HG03571 (cell line): ENCODE results near the gene TMPRSS13.

Source experiments
- ATAC-seq: cut with Tn5 transposase; IDR thresholded peaks from one replicate; pipeline ENCODE4 v1.9.1; 2021; ENCODE audit not compliant: unreplicated experiment

Gene TMPRSS13

DNA sequence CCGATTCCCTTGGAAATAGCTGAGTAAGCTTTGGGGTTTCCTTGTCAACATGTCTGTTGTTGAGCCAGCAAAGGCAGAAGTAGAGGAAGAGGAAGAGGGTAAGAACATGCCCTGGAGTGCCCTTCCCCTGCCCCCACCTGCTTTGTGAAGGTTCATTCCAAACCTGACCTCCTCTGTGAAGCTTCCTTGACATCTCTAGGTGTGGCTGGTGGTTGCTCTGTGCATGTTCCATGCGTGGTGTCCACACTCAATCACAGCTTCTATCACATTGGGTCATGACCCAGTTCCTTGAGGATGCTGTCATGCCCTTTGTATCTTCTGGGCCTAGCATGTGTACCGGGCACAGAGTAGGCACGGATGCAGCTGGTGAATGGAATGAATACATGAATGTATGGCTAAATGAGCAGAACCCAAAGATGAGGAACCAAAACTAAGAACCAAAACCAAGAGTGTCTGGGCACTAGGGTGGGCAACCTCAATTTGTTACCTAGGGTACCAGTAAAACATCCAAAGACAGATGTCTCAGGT, 29.0 kb downstream of the TMPRSS13 start:
- no peak for ATAC-seq

DNA sequence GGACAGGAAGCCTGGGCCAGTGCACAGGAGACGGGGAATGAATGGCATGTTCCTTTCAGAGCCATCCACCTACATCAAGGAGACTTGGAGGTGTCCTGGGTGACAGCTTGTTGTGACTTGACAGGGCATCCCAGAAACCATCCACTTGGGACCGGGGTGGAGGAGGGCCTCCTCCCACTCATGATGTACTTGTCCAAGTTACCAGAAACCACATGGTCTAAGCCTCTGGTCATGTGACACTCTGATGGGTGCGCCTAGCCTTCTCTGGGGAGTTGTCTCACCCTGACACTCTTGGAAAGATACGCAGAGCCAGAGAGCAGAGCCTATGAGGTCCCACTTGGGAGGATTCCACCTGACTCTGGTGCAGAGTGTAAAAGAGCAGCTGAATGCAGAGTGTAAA, 31.1 kb downstream of the TMPRSS13 start:
- ATAC-seq = no peak

DNA sequence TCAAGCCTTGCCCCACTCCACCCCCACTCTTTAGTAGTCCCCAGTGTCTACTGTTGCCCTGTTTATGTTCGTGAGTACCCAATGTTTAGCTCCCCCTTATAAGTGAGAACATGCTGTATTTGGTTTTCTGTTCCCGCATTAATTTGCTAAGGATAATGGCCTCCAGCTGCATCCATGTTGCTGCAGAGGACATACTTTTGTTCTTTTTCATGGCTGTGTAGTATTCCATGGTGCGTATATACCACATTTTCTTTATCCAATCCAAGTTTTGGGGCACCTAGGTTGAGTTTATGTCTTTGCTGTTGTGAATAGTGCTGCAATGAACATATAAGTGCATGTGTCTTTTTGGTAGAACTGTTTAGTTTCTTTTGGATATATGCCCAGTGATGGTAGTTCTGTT, 36.6 kb downstream of the TMPRSS13 start:
- ATAC-seq = no peak

DNA sequence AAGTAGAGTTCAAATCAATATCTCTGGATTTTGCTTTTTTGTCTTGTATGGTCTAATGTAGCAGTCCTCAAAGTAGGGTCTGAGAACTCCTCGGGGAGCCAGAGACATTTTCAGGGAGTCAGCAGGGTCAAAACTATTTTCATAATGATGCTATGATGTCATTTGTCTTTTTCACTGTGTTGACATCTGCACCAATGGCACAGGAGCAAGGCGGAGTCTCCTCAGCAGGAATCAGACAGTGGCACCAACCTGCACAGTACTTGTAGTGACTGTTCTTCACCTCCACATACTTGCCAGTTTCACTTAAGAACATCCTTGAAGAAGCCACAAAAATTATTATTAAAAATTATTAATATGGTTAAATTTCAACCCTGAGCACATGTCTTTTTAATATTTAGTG, 37.8 kb downstream of the TMPRSS13 start:
- no peak for ATAC-seq

DNA sequence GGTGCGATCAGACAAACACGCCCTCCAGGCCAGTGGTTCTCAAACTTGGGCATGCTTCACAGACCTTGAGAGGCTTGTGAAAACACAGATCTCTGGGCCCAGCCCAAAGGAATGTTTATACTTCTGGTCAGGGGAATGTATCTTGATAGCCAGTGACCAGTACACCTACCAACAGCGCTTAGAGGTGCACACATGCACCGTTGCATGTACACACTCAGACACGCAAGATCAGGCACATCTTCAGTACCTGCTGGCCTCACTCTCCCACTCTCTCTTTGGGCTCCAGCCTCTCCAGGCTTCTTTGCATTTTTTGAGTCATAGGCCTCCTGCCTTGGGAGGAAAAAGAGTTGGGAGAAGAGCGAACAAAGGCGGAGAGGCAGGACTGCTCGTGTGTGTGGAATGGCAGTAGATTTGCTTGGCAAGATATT, 41.0 kb downstream of the TMPRSS13 start:
- no peak for ATAC-seq

DNA sequence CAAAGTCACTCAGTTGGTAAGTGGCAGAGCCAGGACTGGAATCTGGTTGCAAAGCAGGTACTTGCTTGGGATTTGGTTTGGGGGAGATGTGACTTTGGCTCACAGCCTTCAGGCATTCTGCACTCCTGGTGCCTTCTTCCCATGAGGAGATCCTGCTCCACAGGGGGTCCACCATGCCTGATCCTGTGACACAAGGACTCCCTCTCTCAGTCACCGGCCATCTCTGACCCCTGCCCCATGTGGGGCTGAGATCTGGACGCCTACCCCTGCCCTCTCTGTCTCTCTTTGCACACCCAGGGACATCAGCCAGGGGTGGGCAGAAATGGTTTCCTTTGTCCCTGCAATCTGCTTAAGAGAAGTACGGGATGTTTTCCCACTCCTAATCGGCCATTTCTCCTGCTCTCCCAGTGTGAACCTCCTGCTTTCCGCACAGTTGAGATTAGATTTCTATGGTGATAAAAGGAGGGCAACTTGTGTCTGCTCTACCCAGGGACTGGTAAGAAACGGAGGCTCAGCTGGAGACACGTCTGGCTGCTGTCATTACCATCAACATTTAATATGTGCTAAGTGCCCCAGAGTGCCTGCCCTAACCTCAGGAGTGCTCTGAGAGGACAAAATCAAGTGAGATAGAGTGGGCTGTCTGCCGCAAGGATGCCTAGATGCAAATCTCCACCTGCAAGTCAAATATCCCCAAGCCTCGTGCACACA, 41.6 kb downstream of the TMPRSS13 start:
- no peak for ATAC-seq

DNA sequence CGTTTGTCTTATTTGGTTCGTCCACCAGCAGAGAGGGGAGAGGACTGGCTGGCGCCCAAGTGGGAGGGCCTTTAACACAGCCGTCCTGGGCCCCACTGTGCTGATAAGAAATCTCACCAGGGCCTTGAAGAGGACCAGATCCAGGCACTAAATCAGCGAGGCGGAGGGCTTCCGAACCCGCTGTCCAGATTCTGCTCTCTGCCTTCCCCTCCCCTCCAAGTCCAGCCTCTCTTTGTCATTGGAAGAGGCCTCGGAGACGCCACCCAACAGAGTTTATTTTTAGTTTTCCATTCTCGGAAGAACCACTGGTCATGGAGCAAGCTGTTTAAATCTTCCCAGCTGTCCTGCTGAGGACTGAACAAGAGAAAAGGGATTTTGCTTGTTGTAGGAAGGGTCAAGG, 43.4 kb downstream of the TMPRSS13 start:
- no peak for ATAC-seq

DNA sequence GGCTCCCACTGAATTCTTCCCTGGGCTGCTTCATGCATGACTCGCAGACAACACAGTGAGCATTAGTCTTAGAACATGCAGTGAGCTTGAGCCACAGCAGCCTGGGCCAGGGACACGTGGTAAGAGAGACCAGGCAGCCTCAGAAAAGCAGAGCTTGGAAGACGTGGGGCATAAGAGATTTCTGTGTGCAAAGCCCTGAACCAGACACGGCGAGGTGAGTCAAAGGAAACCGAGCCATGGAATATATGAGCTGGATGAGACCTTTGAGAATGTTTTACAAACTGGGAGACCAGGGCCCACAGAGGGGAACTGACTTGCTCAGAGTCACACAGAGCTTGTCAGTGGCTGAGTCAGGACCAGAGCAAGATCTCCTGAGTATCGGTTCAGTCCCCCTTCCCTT, 44.2 kb downstream of the TMPRSS13 start:
- ATAC-seq = no peak

DNA sequence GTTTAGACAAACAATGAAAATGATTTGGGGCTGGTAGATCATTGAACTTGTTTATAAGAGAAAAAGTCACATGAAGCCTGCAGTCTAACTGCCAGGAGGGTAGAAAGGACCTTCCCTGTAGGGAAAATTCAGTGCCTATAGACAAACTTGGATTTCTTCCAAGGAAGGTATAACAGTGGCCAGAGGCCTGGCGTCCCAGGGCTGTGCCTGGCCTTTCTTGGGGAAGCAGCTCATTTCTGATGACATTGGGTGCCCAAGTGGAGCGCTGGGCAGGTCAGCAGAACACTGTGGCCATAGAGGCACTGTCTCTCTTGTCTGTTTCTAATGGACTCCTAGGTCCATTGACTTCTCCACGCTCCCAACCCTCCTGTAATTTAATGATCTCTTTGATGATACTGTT, 46.1 kb downstream of the TMPRSS13 start:
- no peak for ATAC-seq

DNA sequence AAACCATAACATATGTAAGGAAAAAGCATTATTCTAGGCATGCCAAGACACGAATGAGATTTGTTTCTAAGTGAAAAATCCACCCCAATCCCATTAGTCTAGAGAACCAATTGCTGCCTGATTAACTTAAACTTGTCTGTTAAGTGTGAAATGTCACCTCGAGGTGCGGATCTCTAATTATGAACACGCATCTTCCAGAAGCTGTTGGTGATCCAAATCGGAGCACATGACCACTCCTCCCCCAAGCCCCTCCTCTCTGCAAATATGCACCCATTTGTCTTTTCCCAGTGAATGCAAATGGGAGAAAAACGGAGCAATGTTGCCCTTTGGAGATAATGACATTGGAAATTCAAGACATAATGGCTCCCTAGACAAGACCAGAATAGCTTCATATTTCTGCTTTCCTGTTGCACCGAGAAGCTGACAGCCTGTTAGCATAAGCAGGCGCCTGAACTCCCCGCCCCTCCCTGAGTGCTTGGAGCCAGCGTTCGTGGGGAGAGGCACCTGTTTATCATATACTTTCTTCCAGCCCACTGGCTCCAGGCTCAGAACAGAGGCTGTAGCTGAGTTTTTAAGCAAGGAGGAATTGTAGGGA, 46.8 kb downstream of the TMPRSS13 start:
- ATAC-seq = no peak

DNA sequence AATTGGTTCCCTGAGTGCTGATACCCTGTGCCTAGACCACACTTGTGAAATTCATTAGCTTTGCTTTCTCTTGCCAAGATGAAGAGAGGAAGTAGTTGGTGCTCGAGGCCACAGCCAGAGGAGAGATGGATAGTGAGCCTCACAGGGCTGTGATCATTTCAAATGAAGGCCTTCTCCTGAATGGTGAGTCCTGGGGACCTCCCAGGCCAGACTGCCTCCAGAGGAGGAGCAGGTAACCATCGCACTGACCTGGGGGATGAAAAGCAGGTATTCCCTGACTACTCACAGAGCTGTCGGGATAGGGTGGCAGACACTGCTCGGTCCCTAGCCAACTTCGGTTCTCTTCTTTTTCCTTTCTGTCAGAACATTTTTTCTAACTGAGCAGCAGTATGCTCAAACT, 48.0 kb downstream of the TMPRSS13 start:
- no peak for ATAC-seq

DNA sequence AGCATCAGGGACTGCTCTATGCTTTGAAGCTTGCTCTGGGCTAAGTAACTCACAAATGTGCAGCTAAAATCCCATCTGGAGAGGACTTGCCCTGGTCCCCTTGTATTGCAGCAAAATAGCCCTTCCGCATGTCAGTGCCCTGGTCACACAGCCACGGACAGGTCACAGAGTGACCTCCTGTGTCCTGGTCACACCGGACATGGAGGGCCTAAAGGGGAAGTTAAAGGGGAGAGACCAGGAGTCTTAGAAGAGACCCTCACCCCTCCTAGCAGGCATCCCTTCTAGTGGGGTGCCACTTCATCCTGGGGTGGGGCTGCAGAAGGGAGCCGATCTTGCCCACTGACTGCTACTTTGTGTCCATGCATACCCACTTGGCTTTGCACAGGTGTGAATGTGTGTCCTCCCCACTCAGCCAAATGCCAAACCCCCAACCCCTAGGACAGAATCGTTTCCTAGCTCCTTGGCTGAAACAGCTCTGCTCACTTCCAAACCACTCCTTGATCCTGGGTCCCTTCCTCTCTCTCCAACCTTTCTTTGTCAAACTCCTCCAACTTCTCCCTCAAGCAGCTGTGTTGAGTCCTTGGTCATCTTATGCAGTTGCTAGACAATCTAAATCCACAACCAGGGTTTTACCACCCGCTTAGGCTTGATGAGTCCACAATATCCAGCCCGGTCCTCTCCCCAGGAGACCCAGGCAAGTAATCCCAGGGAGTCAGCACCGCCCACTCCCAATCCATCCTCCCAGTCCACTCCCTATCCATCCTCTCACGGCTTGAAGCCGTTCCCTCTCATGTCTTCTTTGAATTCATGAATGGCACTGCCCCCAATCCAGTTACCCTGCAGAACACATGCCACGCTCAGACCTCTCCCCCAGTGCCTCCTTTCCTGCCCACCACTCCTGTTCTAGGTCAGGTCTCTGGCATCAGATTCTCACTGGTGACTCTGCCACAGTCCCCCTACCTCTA, 49.4 kb downstream of the TMPRSS13 start:
- ATAC-seq = no peak

DNA sequence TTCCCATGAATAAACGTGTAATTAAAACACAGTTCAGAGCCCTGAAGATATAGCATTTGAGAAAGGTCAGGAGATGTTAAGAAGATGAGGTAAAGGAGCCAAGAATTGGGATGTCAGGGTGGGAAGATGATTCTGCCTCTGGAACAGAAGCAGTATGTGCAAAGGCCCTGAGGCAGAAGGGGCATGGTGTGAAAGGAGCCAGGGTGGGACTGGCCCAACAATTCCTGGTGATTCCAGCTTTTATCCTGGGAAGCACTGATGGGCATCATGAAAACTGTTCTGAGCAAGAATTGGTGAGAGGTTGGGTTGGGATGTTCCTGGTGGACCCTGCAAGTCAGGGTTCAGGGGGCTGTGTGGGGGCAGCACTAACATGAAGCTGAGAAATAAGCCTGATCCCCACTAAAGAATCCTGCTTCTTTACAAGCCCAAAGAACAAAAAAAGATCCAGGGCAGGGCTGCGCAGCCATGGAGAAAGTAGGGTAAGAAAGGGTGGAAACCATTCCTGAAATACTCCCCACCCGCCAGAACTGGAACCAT, 50.2 kb downstream of the TMPRSS13 start:
- ATAC-seq = no peak

DNA sequence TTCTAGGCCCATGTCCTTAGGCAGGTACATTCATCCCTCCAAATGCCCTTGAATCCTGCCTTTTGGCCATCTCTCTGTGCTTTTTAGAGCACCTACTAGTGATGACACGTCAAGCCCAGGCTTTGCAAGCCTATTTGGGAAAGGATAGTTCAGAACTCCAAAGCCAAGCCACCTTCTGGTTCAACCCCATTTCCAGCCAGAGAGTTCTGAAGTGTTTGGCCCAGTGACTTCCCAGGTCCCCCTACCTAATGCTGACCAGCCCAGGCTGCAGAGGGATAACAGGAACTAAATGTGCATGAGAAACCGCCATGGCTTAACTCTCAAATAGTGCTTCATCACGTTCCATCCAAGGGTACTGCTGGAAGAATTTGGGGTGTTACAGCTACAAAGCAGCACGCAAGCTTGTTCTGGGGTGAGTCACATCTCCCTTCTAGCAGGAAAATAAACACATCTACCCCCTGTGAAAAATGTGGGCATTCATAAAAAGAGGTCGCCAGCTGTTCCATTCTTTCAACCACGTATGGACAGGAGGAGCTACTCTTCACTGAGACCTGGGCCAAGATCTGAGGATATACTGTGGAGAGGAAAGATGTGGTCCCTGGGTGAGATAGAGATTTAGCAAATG, 50.8 kb downstream of the TMPRSS13 start:
- no peak for ATAC-seq

DNA sequence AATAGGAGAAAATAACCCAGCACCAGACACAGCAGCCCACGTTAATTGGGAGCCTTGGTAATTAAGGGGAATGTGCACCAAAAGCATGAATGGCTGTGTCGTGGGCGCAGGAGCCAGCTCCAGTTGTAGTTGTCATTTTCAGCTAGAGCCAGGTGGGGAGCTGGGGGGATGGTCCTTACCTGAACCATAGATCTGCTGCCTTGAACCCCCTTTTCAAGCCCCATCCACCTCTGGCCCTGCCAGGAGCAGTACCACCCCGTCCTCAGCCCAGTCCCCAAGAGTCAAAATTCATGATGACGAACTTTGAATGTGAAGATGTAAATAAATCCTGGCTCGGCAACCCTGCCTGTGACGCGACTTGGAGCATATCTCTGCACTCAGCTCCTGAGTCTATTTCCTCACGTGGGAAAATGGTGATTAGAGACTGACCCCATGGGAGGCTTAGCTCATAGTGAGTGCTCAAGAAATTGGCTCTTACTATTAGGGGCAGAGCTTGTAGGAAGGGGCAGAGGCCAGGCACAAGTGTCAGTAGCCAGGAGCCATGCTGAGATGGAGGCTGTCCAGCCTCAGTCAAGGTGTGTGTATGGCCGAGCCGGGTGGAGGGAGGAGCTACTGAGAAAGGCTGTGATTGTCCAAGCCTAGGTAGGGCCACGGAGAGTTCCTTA, 52.0 kb downstream of the TMPRSS13 start:
- no peak for ATAC-seq

DNA sequence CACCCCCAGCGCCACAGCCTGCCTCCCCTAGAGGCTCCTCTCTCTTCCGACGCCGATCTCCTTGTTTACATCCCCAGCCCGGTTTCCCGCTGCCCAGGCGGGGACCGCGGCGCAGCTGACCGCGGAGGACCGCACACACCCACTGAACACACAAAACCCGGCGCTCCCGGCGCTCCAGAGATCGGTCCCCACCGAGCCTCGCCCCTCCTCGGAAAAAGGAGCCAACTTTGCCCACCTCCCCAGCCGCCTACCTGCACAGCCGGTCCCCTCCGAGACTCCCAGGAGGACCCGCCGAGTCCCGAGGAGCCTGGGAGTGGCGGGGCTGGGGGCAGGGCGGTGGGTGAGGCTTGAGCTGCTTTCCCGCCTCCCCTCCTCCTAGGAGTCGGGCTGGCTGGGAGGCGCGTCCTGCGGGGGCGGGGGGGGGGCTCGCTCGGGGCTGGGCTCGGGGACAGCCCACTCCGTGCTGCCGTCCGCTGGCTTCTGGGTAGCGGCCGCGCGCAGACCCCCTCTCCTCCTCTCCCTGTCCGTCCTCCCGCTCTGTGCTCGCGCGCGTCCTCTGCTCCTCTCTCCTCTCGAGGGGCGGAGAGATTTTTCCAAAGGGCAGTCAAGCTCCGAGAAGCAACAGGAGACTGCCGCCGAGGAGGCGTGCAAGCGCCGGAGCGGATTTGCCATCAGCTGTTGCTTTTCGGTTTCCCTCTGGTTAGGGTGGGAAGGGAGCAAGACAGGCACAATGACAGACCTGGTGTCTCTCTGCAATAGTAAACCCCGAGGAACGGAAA, 52.7 kb downstream of the TMPRSS13 start, which contains the start of gene FXYD6:
Gene FXYD6 (minus strand): TSS at position 318 of the 779 bp plus-strand sequence. CDS start 33,882 bp downstream, outside the sequence.
- no peak for ATAC-seq

DNA sequence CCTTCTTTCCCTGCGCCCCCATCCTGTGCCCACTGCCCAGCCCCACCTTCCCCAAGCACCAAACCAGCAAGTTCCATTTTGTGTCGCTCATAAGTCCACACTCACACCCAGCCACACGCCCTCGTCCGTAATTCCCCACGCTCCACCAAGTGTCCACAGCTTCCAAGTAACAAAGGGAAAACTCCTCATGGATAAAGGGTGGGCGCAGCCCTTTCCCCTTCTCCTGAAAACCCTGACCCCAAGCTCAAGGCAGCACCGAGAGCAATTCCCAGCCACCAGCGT, 53.2 kb downstream of the TMPRSS13 start:
- no peak for ATAC-seq

DNA sequence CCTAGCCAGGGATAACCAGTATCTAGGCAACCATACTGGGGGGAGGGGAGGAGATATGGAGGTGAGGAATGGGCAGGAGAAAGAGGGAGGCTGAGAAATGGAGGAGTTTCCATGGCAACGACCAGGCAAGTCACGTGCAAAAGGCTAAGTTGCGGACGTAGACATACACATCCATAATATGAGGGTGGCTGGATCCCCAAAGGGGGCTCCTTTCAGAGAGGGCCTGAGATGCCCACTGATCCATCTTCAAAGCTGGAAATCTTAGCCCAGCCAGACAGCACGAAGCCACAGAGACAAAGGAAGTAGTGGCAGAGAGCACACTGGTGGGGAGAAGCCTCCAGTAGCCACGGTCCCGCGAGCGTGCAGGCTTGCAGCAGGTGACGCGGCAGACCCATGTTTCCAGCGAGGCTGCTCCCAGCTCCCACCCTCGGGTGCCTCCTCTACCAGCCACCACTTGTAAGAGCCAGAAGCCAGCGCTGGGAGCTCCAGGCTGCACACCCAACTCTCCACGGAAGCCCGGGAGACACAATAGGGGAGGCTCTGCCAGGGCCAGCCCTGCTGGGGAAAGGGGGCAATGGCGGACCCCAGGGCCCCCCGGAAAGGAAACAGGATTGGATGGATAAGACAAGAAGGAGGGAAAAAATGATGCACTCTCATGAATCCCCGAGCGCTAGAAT, 53.7 kb downstream of the TMPRSS13 start:
- no peak for ATAC-seq

DNA sequence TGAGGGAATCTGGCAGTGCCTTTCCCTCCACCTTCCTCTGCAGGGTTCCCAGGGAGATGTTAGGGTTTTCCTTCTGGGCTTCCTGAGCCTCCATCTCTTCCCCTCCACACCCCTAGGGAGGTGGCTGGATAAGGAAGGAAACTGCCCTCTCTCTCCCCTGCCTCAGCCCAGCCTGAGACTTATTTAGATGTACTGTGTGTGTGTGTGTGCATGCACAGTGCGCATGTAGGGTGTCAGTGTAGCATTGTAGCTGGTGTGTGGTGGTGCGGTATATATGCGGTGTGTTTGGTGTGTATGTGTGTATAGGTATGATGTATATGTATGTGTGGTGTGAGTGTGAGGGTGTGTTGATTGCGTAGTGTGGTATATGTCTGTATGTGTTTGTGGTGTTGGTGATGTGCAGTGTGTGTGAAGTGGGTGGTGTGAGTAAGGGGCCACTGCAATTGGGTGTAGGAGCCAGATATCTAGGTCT, 54.3 kb downstream of the TMPRSS13 start:
- ATAC-seq = no peak
